Forelimb muscle (tissue), 1 donor: ENCODE measurements around the gene TTC39C. TPM values are rescaled to one million over a fixed set of nuclear protein-coding genes. Genes with fewer than 3 reads are reported as not detected.
"Not testable (repeated sequence)": the region's sequence is repeated elsewhere in the genome, so short reads cannot be mapped to it uniquely, and the experiment has no call there.

Source experiments
- DNase-seq: peaks from one replicate; pipeline ENCODE4 v3.0.0-alpha.2; 2013; ENCODE audit warnings: low read depth
- polyA plus RNA-seq: library from polyadenylated mRNA; unstranded; fragments of 120-200 nt; gene quantifications from one replicate; pipeline ENCODE4 v1.2.1, GENCODE V29; 2013; ENCODE audit not compliant: insufficient read length

The TTC39C gene
- polyA plus RNA-seq, 1 donor = 3.5 TPM

- no peak for DNase-seq
Observed at GRCh38 chr18:24053211-24053610, 38.7 kb downstream of the TTC39C start.

- DNase-seq = no peak
Observed at GRCh38 chr18:24054130-24054529, 39.6 kb downstream of the TTC39C start.

GRCh38 chr18:24055009-24055804 lies 40.7 kb downstream of the TTC39C start:
- DNase-seq = no peak

- DNase-seq = no peak
Observed at GRCh38 chr18:24055878-24056277, 41.3 kb downstream of the TTC39C start.

GRCh38 chr18:24056506-24056905 lies 42.0 kb downstream of the TTC39C start:
- no peak for DNase-seq

GRCh38 chr18:24057804-24058203 lies 43.2 kb downstream of the TTC39C start:
- DNase-seq = no peak

- not testable (repeated sequence) for DNase-seq
Observed at GRCh38 chr18:24059385-24059784, 44.8 kb downstream of the TTC39C start.

GRCh38 chr18:24060644-24061043 lies 46.1 kb downstream of the TTC39C start:
- no peak for DNase-seq

GRCh38 chr18:24063121-24063731 lies 48.7 kb downstream of the TTC39C start:
- DNase-seq = no peak

GRCh38 chr18:24064391-24065100 lies 50.0 kb downstream of the TTC39C start:
- no peak for DNase-seq

- DNase-seq = no peak
Observed at GRCh38 chr18:24065906-24066305, 51.4 kb downstream of the TTC39C start.

- DNase-seq = no peak
Observed at GRCh38 chr18:24068945-24069693, 54.6 kb downstream of the TTC39C start.

GRCh38 chr18:24071029-24071428 lies 56.5 kb downstream of the TTC39C start:
- DNase-seq = no peak

GRCh38 chr18:24071779-24072178 lies 57.2 kb downstream of the TTC39C start:
- DNase-seq = no peak

GRCh38 chr18:24072743-24073142 lies 58.2 kb downstream of the TTC39C start:
- DNase-seq = no peak

- no peak for DNase-seq
Observed at GRCh38 chr18:24073791-24074190, 59.2 kb downstream of the TTC39C start.

GRCh38 chr18:24074757-24075156 lies 60.2 kb downstream of the TTC39C start:
- not testable (repeated sequence) for DNase-seq

- no peak for DNase-seq
Observed at GRCh38 chr18:24075767-24076597, 61.4 kb downstream of the TTC39C start.

GRCh38 chr18:24076950-24077349 lies 62.4 kb downstream of the TTC39C start:
- DNase-seq = no peak

GRCh38 chr18:24078391-24078790 lies 63.8 kb downstream of the TTC39C start:
- DNase-seq = no peak

- DNase-seq = no peak
Observed at GRCh38 chr18:24080861-24081260, 66.3 kb downstream of the TTC39C start.
